Measurements from ENCODE around the gene PRKCH.
"Not testable (repeated sequence)": the region's sequence is repeated elsewhere in the genome, so short reads cannot be mapped to it uniquely, and the experiment has no call there.

PRKCH gene

DNA sequence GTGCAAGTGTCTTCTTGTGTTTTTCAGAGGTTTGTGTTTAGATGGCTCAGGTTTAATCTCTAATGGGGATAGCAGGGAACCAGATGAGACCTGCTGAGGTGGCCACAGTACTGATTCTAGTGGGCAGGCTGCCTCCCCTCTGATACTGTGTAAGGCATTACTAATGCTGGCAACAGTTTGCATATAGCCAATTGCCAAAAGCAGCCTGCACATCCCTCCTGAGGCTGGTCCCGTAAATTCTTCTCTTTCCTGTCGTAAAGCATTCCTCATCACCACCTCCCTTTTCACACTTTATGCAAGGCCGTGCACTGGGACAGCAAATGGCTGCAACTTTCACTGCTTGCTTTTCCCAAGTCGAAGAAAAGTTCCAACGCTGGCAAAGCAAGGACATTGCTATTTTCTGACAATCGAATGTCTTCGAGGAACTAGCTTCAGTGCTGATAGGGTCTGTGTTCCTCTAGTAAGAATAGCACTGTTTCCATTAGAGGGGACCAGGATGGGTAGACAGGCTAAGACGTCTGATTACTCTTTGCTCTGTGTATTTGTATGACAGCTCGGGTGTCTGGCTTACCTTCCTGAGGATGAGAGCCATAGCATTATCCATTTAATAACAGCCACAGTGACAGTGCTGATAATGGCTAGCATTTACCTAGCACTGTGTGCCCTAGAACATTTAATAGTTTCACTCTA lies 195.7 kb downstream of the PRKCH start:
- DNase-seq, result no peak

DNA sequence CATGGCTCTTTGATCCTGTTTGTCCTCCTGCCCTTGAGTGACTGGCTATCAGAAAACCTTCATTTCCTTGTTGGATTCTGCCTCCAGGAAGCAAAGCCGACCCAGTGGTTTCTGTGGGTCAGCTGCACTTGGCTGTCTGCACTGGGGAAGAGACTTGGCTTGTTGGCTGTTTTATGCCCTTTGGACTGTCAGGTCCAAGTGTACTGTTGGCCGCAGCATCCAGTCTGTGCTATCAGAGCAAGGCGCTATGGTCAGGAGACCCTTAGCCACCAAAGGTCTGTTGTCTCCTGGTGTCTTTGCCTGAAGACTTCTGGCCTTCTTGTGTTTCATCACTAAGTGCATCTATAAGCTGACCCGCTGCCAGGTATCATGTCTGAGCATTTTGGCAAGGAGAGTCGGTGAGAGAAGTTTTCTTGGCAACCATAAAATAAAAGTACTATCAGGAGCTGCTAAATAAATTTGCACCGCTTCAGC lies 196.6 kb downstream of the PRKCH start:
- DNase-seq, result no peak

DNA sequence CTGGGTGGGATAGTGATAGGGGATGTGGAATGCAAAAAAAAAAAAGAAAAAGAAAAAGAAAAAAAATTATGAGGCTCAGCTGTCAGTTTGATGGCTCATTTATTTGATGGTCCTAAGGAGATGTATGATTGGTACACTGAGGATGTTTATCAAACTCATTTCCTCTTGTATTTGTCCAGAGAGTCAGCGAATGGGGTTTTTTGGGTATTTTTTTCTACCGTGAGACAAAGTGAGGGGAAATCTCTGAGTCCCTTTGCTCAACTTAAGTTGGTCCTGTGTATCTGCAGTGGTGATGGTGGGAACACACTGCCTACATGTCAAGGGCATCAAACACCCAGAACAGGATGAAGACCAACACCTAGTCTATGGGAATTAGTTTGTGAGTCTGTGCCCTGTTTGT lies 197.0 kb downstream of the PRKCH start:
- DNase-seq, result no peak

DNA sequence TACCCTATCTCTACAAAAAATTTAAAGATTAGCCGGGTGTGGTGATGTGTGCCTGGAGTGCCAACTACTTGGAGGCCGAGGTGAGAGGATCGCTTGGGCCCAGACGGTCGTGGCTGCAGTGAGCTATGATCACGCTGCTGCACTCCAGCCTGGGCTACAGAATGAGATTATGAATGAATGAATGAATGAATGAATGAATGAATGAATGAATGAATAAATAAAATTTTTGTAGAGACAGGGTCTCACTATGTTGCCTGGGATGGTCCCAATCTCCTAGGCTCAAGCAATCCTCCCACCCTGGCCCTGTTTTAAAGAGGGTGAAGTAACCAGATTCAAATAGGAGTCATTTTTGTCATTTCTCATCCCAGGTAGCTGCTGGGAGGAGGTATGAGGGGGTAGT lies 197.7 kb downstream of the PRKCH start:
- no peak for DNase-seq

DNA sequence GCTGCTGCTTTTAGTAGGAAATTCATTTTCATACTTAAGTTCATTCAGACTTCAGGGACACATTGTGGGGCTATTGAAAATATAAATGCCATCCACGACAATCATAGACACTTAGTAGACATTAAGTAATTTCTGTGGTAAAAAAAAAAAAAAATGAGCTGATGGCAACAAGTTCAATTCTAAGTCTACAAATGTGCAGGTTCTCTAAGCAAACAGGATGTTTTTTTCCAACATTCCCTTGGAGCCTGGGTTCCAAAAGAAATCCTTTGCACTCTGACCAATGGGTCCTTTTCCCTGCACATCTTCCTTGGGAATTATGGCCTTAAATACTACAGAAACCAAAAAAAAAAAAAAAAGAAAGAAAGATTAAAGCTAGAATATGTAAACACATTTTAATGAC lies 198.4 kb downstream of the PRKCH start:
- no peak for DNase-seq

DNA sequence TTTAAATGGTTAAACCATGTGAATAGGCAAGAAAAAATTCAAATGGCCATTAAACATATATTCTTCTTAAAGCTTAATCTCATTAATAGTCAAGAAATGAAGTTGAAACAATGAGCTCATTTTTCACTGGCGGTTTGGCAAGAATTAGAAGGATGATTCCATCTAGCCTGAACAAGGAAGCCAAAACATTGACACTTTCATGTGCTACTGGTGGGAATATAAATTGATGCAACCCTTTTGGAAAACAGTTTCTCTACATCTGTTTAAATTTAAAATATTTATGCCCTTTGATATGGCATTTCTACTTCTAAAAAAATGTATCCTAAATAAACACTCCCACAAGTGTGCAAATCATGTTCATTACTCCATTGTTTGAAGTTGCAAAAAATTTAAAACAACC lies 199.2 kb downstream of the PRKCH start:
- no peak for DNase-seq

DNA sequence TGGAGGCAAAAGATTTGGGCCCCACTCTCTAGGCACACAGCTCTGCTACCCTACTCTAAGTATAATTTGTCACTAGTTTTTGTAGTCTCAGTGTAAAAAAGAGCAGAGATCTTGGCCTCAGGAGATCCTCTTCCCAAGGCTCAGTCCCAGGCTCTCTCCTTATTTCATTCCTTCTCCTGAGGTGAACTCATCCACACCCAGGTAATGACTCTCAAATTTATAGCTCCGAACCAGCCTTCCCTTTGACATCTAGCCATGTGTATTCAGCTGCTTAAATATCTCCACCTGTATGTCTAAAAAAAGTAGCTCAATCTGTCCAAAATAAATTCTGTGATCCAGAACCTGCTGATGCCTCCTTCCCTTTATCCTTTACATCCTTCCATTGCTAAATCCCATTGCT lies 200.4 kb downstream of the PRKCH start:
- no peak for DNase-seq

DNA sequence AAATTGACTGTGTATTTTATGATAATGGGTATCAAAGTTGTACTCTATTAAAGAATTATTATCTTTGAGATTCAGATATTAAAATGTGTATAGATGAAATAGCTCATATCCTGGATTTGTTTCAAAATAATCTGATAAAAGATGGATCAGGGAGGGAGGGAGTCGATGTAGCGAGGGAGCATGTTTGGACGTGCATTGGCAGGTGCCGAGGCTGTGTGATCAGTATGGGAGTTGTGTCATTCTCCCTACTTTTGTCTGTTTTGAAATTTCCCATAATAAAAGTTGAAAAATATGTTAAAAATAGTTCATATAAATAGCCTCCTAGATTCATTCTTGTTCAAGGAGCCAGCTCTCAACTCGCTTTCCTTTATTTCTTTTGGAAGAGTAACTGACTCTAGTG lies 202.4 kb downstream of the PRKCH start:
- no peak for DNase-seq

DNA sequence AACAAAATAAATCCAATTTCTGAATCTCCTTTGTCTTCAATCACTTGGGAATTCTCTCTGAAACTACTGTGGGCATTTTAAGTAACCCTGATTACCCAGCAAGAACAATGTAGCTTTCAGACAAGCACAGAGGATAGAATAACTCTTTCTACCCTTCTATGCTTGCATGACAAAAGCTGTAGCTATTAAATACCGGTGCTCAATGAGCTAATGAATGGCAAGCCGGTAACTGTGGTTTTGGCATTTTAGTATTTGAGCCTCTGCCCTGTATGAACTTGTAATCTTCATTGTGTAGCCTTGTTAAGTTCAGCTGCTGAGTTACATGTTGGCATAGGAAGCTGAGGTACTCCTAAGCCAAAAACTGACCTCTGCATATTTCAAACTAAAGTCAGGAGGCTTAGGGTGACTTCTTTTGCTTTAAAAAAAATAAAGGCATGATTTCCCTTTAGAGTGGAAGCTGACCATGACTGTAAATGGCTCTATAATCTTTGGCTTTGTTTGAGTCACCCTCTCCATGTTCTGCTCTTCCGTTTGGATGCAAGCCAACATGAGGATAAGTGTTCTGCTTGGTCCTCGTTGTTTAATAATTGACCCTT lies 202.9 kb downstream of the PRKCH start:
- DNase-seq, result no peak

DNA sequence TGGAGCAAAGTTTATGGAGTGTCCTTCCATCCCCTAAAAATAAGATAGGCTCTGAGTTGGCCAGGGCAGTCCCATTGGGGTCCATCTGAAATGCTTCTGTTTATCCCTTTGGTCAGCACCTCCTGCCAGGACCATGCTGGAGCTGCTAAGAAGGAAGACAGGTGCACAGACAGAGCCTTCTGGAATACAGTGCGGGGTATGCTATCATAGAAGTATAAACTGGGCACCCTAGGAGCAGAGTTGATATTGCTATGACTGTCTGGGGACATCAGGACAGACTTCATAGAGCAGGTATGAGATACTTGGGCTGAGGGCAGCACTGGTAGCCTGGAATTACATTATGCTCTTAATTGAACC lies 203.5 kb downstream of the PRKCH start:
- no peak for DNase-seq

DNA sequence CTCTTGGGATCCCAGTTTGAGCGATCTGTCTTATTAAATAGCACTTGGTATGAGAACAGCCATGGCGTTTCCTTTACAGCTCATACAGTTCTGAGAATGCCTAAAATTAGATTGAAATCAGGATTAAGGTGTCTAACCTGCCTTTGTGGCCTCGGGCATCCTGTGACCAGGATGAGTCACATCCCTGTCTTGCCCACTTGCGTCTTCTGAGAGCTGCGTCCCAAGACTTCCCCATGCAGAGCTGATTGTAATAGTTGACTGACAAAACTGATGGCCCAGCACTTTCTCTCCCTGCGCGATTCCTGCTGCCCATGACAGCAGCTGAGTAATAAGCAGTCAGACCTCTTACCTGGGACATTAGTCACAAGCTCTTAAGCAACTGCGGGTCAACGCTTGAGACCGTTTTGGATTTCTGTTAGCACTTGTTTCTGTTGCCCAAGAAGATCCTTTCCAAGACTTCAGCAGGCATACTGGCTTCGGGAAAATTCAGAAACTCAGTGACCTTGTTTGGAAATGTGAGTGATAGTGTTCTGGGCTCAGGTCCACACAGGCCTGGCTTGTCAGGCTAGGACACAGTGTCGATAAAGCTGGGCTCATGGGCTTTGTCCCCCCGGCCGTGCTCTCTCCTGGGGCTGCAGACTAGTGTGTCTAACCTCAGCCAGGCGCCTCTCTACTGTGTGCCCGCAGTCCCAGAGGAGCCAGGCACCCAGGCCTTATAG lies 204.1 kb downstream of the PRKCH start:
- DNase-seq, result peak in 3 of 5 donors; percentile 19 to 91 (median 37)

DNA sequence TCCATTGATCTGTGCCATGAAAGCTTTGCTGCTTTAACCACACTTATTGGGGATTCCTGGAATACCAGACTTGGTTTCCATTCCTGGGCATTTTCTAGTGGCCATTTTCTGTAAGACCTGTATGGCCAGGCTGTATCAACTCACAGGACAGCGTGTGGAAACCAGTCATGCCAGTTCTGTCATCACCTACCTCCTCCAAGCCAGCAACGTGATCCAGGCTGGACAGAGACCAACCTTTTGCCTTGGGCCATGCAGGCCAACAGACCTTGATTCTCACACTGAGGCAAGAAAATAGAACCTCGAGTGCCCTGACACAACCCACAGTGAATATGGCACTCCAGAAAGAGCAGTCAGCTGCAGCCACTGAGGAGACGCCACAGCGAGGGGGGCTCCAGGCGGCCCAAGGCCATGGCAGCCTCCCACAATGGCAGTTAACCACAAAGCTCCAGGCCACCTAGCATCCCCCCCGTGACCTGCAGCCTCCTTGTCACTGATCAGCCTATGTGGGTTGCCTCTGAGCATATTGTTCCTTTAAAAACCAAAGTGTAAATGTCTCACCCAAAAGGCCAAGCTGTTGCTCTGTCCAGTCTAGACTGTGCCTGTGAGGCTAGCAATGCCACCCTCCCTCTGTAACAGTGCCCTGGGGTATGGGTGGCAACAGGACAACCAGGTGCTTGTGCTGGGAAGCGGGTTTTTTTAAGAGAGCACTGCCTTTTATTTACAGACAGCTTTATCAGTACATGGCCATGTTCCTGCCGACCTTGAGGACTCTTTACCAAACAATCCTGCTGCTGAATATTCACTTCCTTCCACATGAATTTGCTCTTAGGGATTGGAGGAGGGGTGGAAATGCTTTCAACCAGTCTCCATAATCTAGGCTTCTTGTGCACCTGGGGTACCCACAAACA lies 205.3 kb downstream of the PRKCH start:
- DNase-seq, result no peak

DNA sequence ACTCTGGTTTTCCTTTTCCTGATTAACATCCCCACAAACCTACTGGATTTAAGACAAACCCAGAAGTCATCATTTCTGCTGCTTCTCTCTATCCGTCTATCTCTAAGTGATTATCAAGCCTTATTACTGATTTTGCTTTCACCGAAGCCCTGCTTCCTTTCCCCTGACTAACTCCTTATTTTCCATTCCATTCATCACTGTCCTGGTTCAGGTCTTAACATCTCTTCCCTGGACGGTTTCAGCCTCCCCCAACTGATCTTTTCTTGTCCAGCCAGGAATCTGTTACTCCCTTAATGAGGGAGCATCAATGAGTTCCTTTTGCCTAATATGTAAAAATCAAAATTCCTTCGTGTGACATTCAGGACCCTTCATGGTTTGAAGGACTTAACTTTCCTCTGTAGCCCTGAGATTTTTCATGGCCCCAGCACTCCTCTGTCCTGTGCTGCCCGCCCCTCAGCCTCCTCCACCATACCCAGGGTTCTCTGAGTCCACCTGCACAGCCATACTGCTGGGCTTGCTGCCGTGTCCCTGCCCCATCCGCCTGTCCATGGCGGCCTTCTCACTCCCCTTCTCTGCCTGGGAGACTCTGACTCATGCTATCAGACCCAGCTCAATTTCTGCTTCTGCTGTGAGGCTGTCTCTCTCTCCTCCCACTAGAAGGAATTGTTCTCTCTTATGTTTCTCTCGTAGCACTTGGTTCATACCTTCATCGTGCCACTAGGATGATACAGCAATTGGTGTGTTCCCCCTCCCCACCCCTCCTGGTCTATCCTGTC lies 206.1 kb downstream of the PRKCH start:
- no peak for DNase-seq

DNA sequence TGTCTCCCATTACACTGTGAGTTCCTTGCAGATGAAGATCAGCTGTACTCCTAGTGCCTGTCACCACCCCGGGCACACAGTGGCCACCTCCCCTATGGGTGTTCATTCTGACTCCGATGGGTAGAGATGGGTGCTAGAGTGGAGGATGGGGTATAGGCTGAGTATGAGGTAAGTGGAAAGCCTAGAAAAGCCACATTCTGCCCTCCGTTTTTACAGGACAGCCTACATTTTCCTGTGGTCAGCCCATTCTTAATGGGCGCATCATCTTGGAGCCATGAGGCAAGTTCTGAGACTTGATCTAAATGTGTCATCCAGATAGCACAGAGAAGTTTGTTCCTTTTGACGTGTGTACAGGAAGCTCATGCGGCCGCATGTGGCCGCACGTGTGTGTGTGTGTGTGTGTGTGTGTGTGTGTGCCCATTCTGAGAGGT lies 207.2 kb downstream of the PRKCH start:
- peak in 1 of 5 donors; percentile 74 for DNase-seq

DNA sequence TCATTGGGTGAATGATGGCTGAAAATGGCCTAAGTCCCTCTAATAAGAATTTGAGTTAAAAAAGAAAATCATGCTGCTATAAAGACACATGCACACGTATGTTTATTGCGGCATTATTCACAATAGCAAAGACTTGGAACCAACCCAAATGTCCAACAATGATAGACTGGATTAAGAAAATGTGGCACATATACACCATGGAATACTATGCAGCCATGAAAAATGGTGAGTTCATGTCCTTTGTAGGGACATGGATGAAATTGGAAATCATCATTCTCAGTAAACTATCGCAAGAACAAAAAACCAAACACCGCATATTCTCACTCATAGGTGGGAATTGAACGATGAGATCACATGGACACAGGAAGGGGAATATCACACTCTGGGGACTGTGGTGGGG lies 208.0 kb downstream of the PRKCH start:
- DNase-seq, result not testable (repeated sequence)

DNA sequence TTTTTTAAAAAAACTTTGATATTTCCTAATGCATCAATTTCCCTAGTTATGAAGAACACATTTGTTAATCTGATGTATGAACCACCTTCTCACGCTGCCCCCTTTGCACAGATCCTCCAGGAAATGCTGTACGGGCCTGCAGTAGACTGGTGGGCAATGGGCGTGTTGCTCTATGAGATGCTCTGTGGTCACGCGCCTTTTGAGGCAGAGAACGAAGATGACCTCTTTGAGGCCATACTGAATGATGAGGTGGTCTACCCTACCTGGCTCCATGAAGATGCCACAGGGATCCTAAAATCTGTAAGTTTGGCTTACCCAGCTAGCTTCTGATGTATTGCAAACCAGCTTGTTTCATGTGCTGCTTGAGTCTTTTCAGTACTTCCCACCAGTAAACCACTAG lies 208.9 kb downstream of the PRKCH start:
- DNase-seq, result no peak

DNA sequence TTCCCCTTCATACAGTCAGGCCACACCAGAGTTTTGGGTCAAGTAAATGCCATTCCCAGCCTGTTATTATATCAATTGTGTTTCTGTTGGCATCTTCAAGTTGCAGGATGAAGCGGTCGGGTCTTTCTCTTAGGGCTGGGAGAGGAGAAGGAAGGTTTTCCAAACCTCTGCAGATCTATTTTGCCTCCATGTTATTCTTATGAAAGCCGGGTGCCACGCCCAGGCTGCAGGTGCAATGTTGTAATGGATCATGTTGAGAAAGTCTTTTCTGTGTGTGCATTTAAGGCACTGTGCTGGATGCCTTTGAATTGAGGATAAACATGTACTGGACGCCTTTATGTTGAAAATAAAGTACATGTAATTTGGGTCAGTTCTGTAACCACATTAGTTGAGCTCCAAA lies 209.5 kb downstream of the PRKCH start:
- no peak for DNase-seq

DNA sequence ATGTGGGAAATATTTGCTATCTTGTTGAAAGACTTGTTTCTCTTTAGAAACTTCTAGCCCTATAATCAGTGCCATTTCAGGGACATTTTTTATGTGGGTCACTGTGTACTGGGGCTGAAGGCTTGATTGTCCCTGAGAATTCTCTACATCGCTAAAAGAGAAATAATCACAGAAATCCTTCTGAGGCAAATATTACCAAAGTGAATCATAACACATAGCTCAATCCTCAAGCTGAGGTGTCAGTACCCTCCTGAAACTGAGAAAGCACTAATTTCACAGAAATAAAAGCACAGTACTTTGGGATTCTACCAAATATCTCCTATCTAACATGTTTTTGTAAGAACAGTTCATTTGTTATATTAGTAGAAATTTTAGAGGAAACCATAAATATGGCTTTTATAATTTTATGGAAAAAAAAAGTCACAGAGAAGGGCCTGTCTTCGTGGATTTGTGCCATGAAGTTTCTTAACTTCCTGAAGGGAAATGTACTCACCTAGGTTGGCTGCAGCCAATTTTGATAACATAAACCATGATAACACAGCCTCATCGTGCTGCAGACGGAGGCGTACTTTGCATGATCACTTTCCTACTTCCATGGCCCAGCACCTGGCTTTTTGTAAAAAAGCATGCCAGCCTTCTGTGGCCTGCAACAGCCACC lies 210.2 kb downstream of the PRKCH start:
- DNase-seq, result no peak

DNA sequence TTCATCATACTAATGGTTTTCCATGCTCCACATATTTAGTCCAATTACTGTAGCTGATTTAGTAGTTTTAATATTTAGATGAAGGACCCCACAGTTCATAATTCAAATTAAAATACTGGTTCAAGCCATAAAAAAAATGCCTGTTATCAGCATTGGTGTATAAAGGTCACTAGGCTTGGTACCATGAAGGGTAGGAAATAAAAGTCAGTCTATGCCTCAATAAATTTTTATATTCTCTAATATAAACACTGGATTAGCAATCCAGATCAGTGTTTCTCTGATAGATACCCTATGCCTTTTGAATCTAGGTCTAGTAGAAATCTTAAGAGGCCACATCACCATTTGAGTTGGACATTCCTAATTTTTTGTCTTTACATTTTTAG lies 210.7 kb downstream of the PRKCH start:
- no peak for DNase-seq

DNA sequence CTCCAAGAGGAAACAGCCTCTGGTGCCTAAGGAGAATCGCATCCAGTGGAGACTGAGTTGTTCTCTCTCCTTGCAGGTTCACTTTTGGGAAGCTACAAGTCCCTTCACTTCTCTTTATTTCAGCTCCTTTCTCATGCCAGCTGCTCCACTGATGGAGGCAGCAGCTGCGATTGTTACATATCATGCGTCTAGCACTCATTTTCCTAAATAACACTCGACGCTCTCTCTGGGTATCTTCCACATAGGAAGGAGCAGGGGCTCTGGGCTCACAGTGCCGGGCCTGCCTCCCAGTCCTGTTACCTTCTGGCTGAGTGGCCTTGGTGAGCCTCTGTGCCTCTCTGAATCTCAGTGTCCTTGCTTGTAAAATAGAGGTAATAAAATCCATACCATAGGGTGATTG lies 211.4 kb downstream of the PRKCH start:
- DNase-seq, result no peak

DNA sequence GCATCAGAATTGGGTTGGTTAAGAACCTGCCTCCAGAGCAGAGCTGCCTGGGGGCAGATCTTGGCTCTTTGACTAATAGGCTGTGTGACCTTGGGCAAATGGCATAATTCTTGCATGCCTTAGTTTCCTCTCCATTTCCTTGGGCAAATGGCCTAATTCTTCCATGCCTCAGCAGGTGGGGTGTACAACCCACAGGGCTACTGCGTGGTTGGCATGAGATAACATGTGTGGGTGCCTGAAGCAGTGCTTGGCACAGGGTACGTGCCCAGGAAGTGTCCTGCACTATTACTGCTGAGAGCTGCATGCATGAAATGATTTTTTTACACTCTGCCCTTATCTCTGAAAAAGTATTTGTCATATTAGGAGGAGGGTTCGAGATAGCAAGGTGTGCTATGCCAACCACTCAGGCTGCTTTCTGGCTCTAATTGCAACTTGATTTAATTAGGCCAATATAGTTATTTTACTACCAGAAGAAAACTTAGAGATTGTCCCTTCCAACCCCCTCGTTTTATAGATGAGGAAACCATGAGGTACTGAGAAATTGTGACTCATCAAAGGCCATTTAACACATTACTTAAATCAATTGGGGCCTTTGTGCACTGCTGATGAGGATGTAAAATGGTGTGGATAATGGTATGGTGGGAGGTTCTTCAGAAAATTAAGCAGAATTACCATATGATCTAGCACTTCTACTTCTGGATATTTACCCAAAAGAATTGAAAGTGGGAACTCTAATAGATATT lies 212.3 kb downstream of the PRKCH start:
- peak in 1 of 5 donors; percentile 29 for DNase-seq

Measured in T-helper 1 cell (primary cell).